Inflammatory macrophage treated with lipopolysaccharide for 4 hours (primary cell): ENCODE measurements around the gene HPGD.

Experiments used
- DNase-seq: peaks from one replicate; pipeline ENCODE4 v3.0.0-alpha.2; 2020

HPGD gene

GRCh38 chr4:174522183-174523024 is at the start of gene HPGD:
Gene HPGD (minus strand): TSS chr4:174522488. CDS start chr4:174522451, 37 bp downstream.
- DNase-seq, result peak; percentile 67

GRCh38 chr4:174564529-174564928 is 42.2 kb upstream of the HPGD start:
- no peak for DNase-seq

- DNase-seq, result no peak
Measured at GRCh38 chr4:174563399-174563798, 41.1 kb upstream of the HPGD start.

GRCh38 chr4:174561560-174561959 is 39.3 kb upstream of the HPGD start:
- no peak for DNase-seq

GRCh38 chr4:174559894-174560293 is 37.6 kb upstream of the HPGD start:
- DNase-seq, result no peak

- no peak for DNase-seq
Measured at GRCh38 chr4:174555789-174556630, 33.7 kb upstream of the HPGD start.

GRCh38 chr4:174554231-174554728 is 32.0 kb upstream of the HPGD start:
- no peak for DNase-seq

- no peak for DNase-seq
Measured at GRCh38 chr4:174553828-174554227, 31.5 kb upstream of the HPGD start.

- no peak for DNase-seq
Measured at GRCh38 chr4:174553031-174553430, 30.7 kb upstream of the HPGD start.

GRCh38 chr4:174550541-174550940 is 28.3 kb upstream of the HPGD start:
- no peak for DNase-seq

- DNase-seq, result no peak
Measured at GRCh38 chr4:174549721-174550120, 27.4 kb upstream of the HPGD start.

GRCh38 chr4:174545268-174545667 is 23.0 kb upstream of the HPGD start:
- DNase-seq, result no peak

GRCh38 chr4:174544496-174544895 is 22.2 kb upstream of the HPGD start:
- DNase-seq, result no peak

GRCh38 chr4:174540175-174540574 is 17.9 kb upstream of the HPGD start:
- no peak for DNase-seq

- DNase-seq, result no peak
Measured at GRCh38 chr4:174539571-174539970, 17.3 kb upstream of the HPGD start.

- DNase-seq, result no peak
Measured at GRCh38 chr4:174538876-174539250, 16.6 kb upstream of the HPGD start.

GRCh38 chr4:174538123-174538875 is 16.0 kb upstream of the HPGD start:
- DNase-seq, result peak; percentile 63

GRCh38 chr4:174537634-174538033 is 15.3 kb upstream of the HPGD start:
- no peak for DNase-seq

- no peak for DNase-seq
Measured at GRCh38 chr4:174534461-174534860, 12.2 kb upstream of the HPGD start.

GRCh38 chr4:174532445-174532844 is 10.2 kb upstream of the HPGD start:
- DNase-seq, result no peak

GRCh38 chr4:174531486-174531885 is 9.2 kb upstream of the HPGD start:
- no peak for DNase-seq

GRCh38 chr4:174528226-174528625 is 5.9 kb upstream of the HPGD start:
- DNase-seq, result peak; percentile 56

- DNase-seq, result no peak
Measured at GRCh38 chr4:174526731-174527130, 4.4 kb upstream of the HPGD start.
